SK-N-SH treated with all-trans-retinoic acid at 6 μM for 48 hours (cell line): ENCODE measurements around the gene SNX9.
"Not testable (repeated sequence)": the region's sequence is repeated elsewhere in the genome, so short reads cannot be mapped to it uniquely, and the experiment has no call there.

Source experiments
- ATAC-seq: fragments of 200-7000 bp; cut with Tn5 transposase; 3 replicates; pipeline ENCODE4 v1.9.1; 2020; ENCODE audit warnings: mild to moderate bottlenecking, moderate library complexity
- ARNTL ChIP-seq: fragments of 450-650 bp; formaldehyde crosslinking; IDR thresholded peaks from 2 replicates; pipeline ENCODE4 v1.5.0; 2020; ENCODE audit warnings: low read depth, mild to moderate bottlenecking, moderate library complexity, borderline replicate concordance
- BACH2 ChIP-seq: fragments of 250-450 bp; sonication (Bioruptor Pico); IDR thresholded peaks from 2 replicates; pipeline ENCODE4 v1.9.0; 2021; ENCODE audit warnings: mild to moderate bottlenecking, borderline replicate concordance
- CSDC2 ChIP-seq: fragments of 250-450 bp; sonication (Bioruptor Pico); IDR thresholded peaks from 2 replicates; pipeline ENCODE4 v1.5.0; 2020; ENCODE audit warnings: mild to moderate bottlenecking, moderate library complexity
- GLIS3 ChIP-seq: fragments of 250-450 bp; sonication (Bioruptor Pico); IDR thresholded peaks from 2 replicates; pipeline ENCODE4 v1.5.0; 2020; ENCODE audit warnings: mild to moderate bottlenecking, moderate library complexity
- ISL1 ChIP-seq: fragments of 250-450 bp; sonication (Bioruptor Pico); IDR thresholded peaks from 2 replicates; pipeline ENCODE4 v2.1.2; 2022; ENCODE audit warnings: mild to moderate bottlenecking, moderate library complexity
- OSR1 ChIP-seq: fragments of 250-450 bp; sonication (Bioruptor Pico); IDR thresholded peaks from 2 replicates; pipeline ENCODE4 v1.8.0; 2022; ENCODE audit warnings: moderate library complexity, mild to moderate bottlenecking, inconsistent platforms
- PPARA ChIP-seq: fragments of 250-450 bp; sonication (Bioruptor Pico); IDR thresholded peaks from 2 replicates; pipeline ENCODE4 v1.5.0; 2020; ENCODE audit warnings: mild to moderate bottlenecking, borderline replicate concordance
- RARB ChIP-seq: fragments of 250-450 bp; sonication (Bioruptor Pico); IDR thresholded peaks from 2 replicates; pipeline ENCODE4 v1.8.0; 2021; ENCODE audit warnings: mild to moderate bottlenecking, moderate library complexity
- SNAI2 ChIP-seq: fragments of 250-450 bp; sonication (Bioruptor Pico); IDR thresholded peaks from 2 replicates; pipeline ENCODE4 v1.5.0; 2020; ENCODE audit warnings: mild to moderate bottlenecking, moderate library complexity
- TCF4 ChIP-seq: fragments of 250-450 bp; sonication (Bioruptor Pico); IDR thresholded peaks from 2 replicates; pipeline ENCODE4 v1.8.0; 2021; ENCODE audit warnings: mild to moderate bottlenecking, moderate library complexity, borderline replicate concordance
- TOX ChIP-seq: fragments of 250-450 bp; sonication (Bioruptor Pico); IDR thresholded peaks from 2 replicates; pipeline ENCODE4 v1.8.0; 2021; ENCODE audit warnings: mild to moderate bottlenecking, moderate library complexity, borderline replicate concordance
- ZC3H10 ChIP-seq: fragments of 250-450 bp; sonication (Bioruptor Pico); IDR thresholded peaks from 2 replicates; pipeline ENCODE4 v1.5.1; 2021; ENCODE audit warnings: mild to moderate bottlenecking, moderate library complexity
- ZFP3 ChIP-seq: fragments of 250-450 bp; sonication (Bioruptor Pico); IDR thresholded peaks from 2 replicates; pipeline ENCODE4 v1.5.0; 2020; ENCODE audit warnings: mild to moderate bottlenecking, moderate library complexity
- ZFP30 ChIP-seq: fragments of 450-650 bp; formaldehyde crosslinking; IDR thresholded peaks from 2 replicates; pipeline ENCODE4 v1.5.0; 2022; ENCODE audit warnings: mild to moderate bottlenecking, moderate library complexity
- ZNF565 ChIP-seq: fragments of 450-650 bp; formaldehyde crosslinking; conservative IDR thresholded peaks from 2 replicates; pipeline ENCODE4 v1.5.0; 2020; ENCODE audit warnings: low read depth, mild to moderate bottlenecking, moderate library complexity
- ZNF70 ChIP-seq: fragments of 450-650 bp; formaldehyde crosslinking; IDR thresholded peaks from 2 replicates; pipeline ENCODE4 v1.5.0; 2020; ENCODE audit warnings: mild to moderate bottlenecking, moderate library complexity
- ZNF8 ChIP-seq: fragments of 450-650 bp; formaldehyde crosslinking; IDR thresholded peaks from 2 replicates; pipeline ENCODE4 v1.5.0; 2020; ENCODE audit warnings: mild to moderate bottlenecking, moderate library complexity
- TF ChIP-seq, protein P1 (sequence below): fragments of 250-450 bp; sonication (Bioruptor Pico); IDR thresholded peaks from 2 replicates; pipeline ENCODE4 v1.5.1; 2021; ENCODE audit warnings: mild to moderate bottlenecking, moderate library complexity
- TF ChIP-seq, protein P2 (sequence below): fragments of 250-450 bp; sonication (Bioruptor Pico); IDR thresholded peaks from 2 replicates; pipeline ENCODE4 v1.5.1; 2020; ENCODE audit warnings: low read depth, mild to moderate bottlenecking, moderate library complexity
- TF ChIP-seq, protein P3 (sequence below): fragments of 250-450 bp; sonication (Bioruptor Pico); IDR thresholded peaks from 2 replicates; pipeline ENCODE4 v1.5.0; 2020; ENCODE audit warnings: mild to moderate bottlenecking, moderate library complexity
- TF ChIP-seq, protein P4 (sequence below): fragments of 250-450 bp; sonication (Bioruptor Pico); IDR thresholded peaks from 2 replicates; pipeline ENCODE4 v1.8.0; 2020; ENCODE audit warnings: mild to moderate bottlenecking, moderate library complexity, borderline replicate concordance
- TF ChIP-seq, protein P5 (sequence below): fragments of 250-450 bp; sonication (Bioruptor Pico); IDR thresholded peaks from 2 replicates; pipeline ENCODE4 v1.8.0; 2021; ENCODE audit warnings: low read depth, mild to moderate bottlenecking, moderate library complexity, borderline replicate concordance

The SNX9 gene

DNA sequence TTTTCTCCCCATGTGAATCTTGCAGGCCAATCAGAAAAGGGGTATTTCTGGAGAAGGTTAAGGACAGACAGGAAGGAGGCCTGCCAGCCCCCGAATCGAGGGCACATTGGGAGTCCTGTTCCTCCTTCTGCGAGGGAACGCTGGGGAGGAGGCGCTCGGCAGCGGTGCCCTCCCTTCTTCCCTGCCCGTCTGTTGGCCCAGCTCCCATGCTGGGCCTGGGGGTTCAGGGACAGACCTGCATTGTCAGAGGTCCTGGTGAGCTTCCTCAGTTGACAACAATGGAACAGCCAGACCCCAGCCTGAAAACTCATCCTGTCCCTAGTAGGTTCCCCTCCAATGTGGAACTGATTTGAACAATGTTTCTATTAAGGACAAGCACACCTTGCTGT, 143.5 kb downstream of the SNX9 start:
- ATAC-seq: no peak
- TF ChIP-seq, protein P1, sequence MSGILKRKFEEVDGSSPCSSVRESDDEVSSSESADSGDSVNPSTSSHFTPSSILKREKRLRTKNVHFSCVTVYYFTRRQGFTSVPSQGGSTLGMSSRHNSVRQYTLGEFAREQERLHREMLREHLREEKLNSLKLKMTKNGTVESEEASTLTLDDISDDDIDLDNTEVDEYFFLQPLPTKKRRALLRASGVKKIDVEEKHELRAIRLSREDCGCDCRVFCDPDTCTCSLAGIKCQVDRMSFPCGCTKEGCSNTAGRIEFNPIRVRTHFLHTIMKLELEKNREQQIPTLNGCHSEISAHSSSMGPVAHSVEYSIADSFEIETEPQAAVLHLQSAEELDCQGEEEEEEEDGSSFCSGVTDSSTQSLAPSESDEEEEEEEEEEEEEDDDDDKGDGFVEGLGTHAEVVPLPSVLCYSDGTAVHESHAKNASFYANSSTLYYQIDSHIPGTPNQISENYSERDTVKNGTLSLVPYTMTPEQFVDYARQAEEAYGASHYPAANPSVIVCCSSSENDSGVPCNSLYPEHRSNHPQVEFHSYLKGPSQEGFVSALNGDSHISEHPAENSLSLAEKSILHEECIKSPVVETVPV (CRISPR knock-in tag): no peak
- TF ChIP-seq BACH2 (CRISPR knock-in tag): no peak
- no peak for TF ChIP-seq TCF4 (CRISPR knock-in tag)
- TF ChIP-seq ZFP3 (CRISPR knock-in tag): no peak
- TF ChIP-seq ZNF70 (CRISPR knock-in tag): no peak
- TF ChIP-seq ZNF8 (CRISPR knock-in tag): no peak
- no peak for TF ChIP-seq RARB (CRISPR knock-in tag)
- no peak for TF ChIP-seq CSDC2 (CRISPR knock-in tag)
- TF ChIP-seq ARNTL: no peak
- TF ChIP-seq TOX: no peak
- no peak for TF ChIP-seq ZFP30 (CRISPR knock-in tag)
- TF ChIP-seq PPARA (CRISPR knock-in tag): no peak
- TF ChIP-seq, protein P2, sequence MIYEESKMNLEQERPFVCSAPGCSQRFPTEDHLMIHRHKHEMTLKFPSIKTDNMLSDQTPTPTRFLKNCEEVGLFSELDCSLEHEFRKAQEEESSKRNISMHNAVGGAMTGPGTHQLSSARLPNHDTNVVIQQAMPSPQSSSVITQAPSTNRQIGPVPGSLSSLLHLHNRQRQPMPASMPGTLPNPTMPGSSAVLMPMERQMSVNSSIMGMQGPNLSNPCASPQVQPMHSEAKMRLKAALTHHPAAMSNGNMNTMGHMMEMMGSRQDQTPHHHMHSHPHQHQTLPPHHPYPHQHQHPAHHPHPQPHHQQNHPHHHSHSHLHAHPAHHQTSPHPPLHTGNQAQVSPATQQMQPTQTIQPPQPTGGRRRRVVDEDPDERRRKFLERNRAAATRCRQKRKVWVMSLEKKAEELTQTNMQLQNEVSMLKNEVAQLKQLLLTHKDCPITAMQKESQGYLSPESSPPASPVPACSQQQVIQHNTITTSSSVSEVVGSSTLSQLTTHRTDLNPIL (CRISPR knock-in tag): no peak
- TF ChIP-seq, protein P3, sequence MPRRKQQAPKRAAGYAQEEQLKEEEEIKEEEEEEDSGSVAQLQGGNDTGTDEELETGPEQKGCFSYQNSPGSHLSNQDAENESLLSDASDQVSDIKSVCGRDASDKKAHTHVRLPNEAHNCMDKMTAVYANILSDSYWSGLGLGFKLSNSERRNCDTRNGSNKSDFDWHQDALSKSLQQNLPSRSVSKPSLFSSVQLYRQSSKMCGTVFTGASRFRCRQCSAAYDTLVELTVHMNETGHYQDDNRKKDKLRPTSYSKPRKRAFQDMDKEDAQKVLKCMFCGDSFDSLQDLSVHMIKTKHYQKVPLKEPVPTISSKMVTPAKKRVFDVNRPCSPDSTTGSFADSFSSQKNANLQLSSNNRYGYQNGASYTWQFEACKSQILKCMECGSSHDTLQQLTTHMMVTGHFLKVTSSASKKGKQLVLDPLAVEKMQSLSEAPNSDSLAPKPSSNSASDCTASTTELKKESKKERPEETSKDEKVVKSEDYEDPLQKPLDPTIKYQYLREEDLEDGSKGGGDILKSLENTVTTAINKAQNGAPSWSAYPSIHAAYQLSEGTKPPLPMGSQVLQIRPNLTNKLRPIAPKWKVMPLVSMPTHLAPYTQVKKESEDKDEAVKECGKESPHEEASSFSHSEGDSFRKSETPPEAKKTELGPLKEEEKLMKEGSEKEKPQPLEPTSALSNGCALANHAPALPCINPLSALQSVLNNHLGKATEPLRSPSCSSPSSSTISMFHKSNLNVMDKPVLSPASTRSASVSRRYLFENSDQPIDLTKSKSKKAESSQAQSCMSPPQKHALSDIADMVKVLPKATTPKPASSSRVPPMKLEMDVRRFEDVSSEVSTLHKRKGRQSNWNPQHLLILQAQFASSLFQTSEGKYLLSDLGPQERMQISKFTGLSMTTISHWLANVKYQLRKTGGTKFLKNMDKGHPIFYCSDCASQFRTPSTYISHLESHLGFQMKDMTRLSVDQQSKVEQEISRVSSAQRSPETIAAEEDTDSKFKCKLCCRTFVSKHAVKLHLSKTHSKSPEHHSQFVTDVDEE: no peak
- TF ChIP-seq, protein P4, sequence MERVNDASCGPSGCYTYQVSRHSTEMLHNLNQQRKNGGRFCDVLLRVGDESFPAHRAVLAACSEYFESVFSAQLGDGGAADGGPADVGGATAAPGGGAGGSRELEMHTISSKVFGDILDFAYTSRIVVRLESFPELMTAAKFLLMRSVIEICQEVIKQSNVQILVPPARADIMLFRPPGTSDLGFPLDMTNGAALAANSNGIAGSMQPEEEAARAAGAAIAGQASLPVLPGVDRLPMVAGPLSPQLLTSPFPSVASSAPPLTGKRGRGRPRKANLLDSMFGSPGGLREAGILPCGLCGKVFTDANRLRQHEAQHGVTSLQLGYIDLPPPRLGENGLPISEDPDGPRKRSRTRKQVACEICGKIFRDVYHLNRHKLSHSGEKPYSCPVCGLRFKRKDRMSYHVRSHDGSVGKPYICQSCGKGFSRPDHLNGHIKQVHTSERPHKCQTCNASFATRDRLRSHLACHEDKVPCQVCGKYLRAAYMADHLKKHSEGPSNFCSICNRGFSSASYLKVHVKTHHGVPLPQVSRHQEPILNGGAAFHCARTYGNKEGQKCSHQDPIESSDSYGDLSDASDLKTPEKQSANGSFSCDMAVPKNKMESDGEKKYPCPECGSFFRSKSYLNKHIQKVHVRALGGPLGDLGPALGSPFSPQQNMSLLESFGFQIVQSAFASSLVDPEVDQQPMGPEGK: no peak
- no peak for TF ChIP-seq ISL1 (CRISPR knock-in tag)
- TF ChIP-seq, protein P5, sequence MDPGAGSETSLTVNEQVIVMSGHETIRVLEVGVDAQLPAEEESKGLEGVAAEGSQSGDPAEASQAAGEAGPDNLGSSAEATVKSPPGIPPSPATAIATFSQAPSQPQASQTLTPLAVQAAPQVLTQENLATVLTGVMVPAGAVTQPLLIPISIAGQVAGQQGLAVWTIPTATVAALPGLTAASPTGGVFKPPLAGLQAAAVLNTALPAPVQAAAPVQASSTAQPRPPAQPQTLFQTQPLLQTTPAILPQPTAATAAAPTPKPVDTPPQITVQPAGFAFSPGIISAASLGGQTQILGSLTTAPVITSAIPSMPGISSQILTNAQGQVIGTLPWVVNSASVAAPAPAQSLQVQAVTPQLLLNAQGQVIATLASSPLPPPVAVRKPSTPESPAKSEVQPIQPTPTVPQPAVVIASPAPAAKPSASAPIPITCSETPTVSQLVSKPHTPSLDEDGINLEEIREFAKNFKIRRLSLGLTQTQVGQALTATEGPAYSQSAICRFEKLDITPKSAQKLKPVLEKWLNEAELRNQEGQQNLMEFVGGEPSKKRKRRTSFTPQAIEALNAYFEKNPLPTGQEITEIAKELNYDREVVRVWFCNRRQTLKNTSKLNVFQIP (CRISPR knock-in tag): no peak
- no peak for TF ChIP-seq ZC3H10 (CRISPR knock-in tag)
- no peak for TF ChIP-seq SNAI2 (CRISPR knock-in tag)
- no peak for TF ChIP-seq OSR1

DNA sequence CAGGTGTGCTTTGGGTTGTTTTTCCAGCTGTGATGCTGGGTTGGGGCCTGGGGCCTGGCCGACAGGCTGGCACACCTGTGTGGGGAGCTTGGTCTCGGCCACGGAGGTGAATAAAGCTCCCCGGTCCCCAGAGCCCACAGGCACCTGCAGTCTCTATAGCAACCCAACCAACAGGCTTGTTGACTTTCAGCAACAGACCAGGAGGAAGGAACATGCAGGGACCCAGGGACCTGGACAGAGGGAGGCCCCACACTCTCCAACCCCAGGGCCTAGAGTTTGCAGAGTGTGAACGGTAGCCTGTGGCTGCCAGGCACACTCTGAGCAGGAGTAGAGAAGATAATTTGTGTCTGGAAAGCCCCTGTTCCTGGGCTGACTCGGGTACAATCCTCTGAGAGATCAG, 144.0 kb downstream of the SNX9 start:
- no peak for ATAC-seq
- no peak for TF ChIP-seq ARNTL
- TF ChIP-seq TCF4 (CRISPR knock-in tag): no peak
- no peak for TF ChIP-seq PPARA (CRISPR knock-in tag)
- no peak for TF ChIP-seq CSDC2 (CRISPR knock-in tag)
- TF ChIP-seq ZNF565 (CRISPR knock-in tag): no peak

DNA sequence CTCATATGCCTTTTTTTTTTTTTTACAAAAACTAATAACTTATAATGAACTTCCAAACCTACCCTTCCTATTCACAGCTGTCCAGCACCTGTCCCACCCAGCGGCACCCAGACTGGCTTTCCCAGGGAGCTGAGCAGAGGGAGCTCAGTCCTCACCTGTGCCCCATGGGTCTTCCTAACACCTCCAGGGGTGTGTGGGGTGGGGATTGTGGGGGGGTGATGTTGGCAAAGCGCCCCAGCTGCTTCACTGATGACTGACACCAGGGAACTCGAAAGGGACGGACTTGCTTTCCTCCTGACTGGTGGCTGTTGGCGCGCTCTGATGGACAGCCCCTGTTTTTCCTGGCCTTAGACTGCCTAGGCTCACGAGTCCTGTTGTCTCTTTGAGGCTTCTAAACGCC, 144.4 kb downstream of the SNX9 start:
- no peak for ATAC-seq
- TF ChIP-seq, protein P2 (CRISPR knock-in tag): no peak
- TF ChIP-seq OSR1: no peak
- no peak for TF ChIP-seq ZFP30 (CRISPR knock-in tag)
- no peak for TF ChIP-seq SNAI2 (CRISPR knock-in tag)
- TF ChIP-seq, protein P4: no peak
- TF ChIP-seq ZNF8 (CRISPR knock-in tag): no peak
- TF ChIP-seq, protein P1 (CRISPR knock-in tag): no peak
- no peak for TF ChIP-seq GLIS3 (CRISPR knock-in tag)
- no peak for TF ChIP-seq ZNF565 (CRISPR knock-in tag)
- TF ChIP-seq ZFP3 (CRISPR knock-in tag): no peak
- TF ChIP-seq TCF4 (CRISPR knock-in tag): no peak

DNA sequence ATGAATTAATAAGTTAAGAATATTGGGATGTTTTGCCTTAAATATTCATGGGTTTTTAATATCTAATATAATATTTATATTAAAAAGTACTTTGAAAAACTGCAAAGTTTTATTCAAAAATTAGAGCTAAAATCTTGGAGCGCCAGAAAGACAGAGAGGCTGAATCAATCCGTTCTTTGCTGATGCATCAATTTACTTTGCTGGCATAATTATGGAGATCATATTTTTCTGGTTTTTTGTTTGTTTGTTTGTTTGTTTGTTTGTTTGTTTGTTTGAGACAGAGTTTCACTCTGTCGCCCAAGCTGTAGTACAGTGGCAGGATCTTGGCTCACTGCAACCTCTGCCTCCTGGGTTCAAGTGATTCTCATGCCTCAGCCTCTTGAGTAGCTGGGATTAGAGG, 149.1 kb downstream of the SNX9 start:
- ATAC-seq: not testable (repeated sequence)
